ENCODE results near the gene ARHGAP42. TPM values are rescaled to one million over a fixed set of nuclear protein-coding genes. Genes with fewer than 3 reads are reported as not detected.

The ARHGAP42 gene
- total and polyA plus RNA-seq, 11 donors = 3.8 to 12.4 (median 8.6) TPM

DNA sequence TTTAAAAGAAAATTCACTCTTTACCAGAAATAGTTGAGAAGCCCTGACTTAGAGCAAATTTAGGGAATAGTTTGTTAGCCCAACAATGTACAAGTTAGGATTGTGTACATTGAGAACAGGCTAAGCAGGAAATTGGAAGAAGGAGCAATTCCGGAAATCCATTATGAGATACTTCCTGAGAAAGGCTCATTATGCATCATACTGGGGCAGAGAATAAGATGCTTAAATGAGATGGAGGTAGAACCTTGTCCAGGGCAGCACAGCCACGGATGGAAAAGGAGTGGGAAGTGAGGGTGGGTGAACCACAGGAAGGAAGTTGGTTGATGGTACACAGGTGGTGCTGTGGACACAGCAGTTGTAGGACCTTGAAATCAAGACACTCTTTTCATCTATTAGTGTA, 262.4 kb downstream of the ARHGAP42 start:
- Histone ChIP-seq H3K4me1 (peaks cover 0 to 3% (median 0%) of the 10 kb centered on the region in 12 donors), H3K4me3 (no peak overlapping the region), H3K27ac (no peak overlapping the region), H3K36me3 (peaks cover 0 to 5% (median 0%) of the 10 kb centered on the region in 9 donors), H3K27me3 (no peaks in the 10 kb centered on the region), H3K9me3 (no peaks in the 10 kb centered on the region)
- DNase-seq = no peak
- intact Hi-C loops (cut with DNase I) = no loop called here
- ATAC-seq = no peak
- TF ChIP-seq, protein P1, sequence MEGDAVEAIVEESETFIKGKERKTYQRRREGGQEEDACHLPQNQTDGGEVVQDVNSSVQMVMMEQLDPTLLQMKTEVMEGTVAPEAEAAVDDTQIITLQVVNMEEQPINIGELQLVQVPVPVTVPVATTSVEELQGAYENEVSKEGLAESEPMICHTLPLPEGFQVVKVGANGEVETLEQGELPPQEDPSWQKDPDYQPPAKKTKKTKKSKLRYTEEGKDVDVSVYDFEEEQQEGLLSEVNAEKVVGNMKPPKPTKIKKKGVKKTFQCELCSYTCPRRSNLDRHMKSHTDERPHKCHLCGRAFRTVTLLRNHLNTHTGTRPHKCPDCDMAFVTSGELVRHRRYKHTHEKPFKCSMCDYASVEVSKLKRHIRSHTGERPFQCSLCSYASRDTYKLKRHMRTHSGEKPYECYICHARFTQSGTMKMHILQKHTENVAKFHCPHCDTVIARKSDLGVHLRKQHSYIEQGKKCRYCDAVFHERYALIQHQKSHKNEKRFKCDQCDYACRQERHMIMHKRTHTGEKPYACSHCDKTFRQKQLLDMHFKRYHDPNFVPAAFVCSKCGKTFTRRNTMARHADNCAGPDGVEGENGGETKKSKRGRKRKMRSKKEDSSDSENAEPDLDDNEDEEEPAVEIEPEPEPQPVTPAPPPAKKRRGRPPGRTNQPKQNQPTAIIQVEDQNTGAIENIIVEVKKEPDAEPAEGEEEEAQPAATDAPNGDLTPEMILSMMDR (IDR thresholded peaks at IDR 0.05) = no peak
- no peak for TF ChIP-seq POLR2A (IDR thresholded peaks at IDR 0.05)
- WGBS, 4 donors = 50 to 63% (median 56%) methylated on average over 2 of the region's 2 CpGs

DNA sequence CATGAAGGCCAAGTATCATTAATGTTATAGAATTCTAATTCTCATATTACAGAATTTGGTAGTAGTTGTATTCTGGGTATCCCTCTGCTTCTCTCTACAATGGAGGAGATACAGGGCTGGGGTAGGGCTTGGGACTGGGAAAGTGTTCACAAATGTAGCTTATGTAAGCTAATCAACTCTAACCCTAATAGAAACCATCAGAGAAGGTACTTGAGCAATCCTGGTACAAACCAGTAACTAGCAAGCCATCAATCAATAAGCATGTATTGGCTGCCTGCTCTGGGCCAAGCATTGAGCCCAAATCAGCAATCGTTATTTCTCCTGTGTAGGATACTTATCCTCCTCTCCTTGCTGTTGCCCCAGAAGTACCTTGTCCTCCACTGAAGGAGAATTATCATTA, 268.2 kb downstream of the ARHGAP42 start:
- no peak for ATAC-seq
- intact Hi-C loops (cut with DNase I) = no loop called here
- H3K27ac ChIP-seq = no peak overlapping the region

DNA sequence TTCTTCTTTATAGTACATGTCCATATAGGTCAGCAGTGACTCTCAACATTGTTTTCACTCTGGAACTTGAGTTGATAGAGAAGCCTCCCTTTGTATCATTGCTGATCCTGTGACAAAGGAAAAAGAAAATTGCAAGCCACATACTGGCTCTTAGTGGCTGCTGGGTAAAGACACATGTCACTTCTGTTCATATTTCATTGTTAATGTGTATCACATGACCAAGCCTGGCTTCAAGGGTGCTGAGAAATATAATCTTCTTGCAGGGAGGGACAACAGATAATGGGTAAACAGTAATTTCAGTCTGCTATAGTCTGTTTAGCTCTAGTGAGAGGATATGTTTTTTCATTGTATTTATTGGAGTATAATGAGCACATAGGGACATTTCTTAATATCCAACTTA, 269.3 kb downstream of the ARHGAP42 start:
- ATAC-seq = no peak
- no peak for DNase-seq
- Histone ChIP-seq H3K27me3 (no peaks in the 10 kb centered on the region), H3K27ac (no peak overlapping the region), H3K4me1 (peaks cover 0 to 4% (median 0%) of the 10 kb centered on the region in 12 donors), H3K36me3 (peaks cover 0 to 13% (median 0%) of the 10 kb centered on the region in 9 donors), H3K9me3 (no peaks in the 10 kb centered on the region), H3K4me3 (no peak overlapping the region)
- TF ChIP-seq, protein P1 (IDR thresholded peaks at IDR 0.05) = no peak
- TF ChIP-seq POLR2A (IDR thresholded peaks at IDR 0.05) = no peak
- intact Hi-C loops (cut with DNase I) = no loop called here

More for the DNA sequence above, 268.2 kb downstream of the ARHGAP42 start:
- H3K36me3 ChIP-seq = peaks cover 0 to 7% (median 0%) of the 10 kb centered on the region in 9 donors
- WGBS, 4 donors = 94 to 100% (median 96%) methylated on average over 1 of the region's 1 CpG
- DNase-seq = no peak
- TF ChIP-seq, protein P1 (IDR thresholded peaks at IDR 0.05) = no peak
- no peak for TF ChIP-seq POLR2A (IDR thresholded peaks at IDR 0.05)
- no peaks in the 10 kb centered on the region for H3K27me3 ChIP-seq
- no peak overlapping the region for H3K4me3 ChIP-seq
- peaks cover 0 to 4% (median 0%) of the 10 kb centered on the region in 12 donors for H3K4me1 ChIP-seq
- no peaks in the 10 kb centered on the region for H3K9me3 ChIP-seq

DNA sequence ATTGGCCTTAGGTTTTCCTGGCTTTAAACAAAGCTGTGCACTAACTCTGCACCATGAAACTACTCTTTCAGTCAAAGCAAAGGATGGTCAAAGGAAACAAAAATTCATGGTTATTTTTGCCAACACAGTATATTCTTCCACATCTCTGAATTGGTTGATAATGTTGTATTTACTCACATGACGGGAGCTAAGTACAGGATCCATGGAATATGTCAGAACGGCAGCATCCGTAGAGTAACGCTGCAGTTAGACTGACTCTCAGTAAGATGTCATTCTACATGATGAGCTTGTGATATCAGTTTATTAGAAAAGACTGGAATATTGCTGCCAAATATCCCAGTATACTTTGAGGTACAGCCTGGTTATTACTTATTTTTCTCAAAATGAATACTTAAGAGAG, 270.4 kb downstream of the ARHGAP42 start:
- H3K36me3 ChIP-seq = peaks cover 0 to 24% (median under 1%) of the 10 kb centered on the region in 9 donors
- ATAC-seq = no peak
- intact Hi-C loops (cut with DNase I) = no loop called here
- H3K9me3 ChIP-seq = no peaks in the 10 kb centered on the region
- H3K27me3 ChIP-seq = no peaks in the 10 kb centered on the region
- peaks cover 0 to 4% (median 0%) of the 10 kb centered on the region in 12 donors for H3K4me1 ChIP-seq
- 71 to 73% (median 71%) methylated on average over 4 of the region's 4 CpGs for WGBS, 4 donors
- H3K4me3 ChIP-seq = no peak overlapping the region
- DNase-seq = no peak
- TF ChIP-seq, protein P1 (IDR thresholded peaks at IDR 0.05) = no peak
- H3K27ac ChIP-seq = no peak overlapping the region
